Measurements from ENCODE around the gene CMSS1.

DNA sequence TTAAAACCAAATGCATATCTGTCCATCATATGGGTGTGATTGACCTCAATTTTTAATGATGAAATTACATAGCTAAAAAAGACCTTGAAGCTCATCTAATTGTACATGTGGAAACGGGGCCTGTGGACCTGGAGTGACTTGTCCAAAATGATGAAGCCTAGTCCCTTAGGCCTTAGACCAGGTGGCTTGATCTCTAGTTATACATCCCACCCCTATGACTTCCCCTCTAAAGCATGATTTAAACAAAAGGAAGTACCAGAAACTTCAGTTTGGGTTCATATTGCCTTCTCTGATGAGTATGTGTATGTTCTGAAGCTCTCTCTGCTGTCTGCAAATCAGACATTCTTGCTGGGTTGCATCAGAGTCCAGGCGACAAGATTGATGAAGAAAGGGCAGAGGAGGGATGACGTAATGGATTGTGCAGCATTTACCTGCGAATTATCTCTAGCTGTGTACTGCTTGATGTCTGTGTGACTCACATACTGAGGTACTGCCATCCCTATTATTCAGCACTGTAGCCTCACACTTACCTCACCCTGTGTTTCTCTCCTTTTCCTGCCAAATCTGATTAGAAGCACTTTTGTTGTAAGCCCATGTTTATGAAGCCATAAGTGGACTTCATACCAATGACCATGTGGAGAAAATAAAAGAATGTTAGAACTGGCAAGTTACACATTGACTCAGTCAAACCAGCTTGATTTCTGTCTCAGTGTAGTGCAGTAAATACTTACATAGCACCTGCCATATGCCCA, 185.1 kb downstream of the CMSS1 start:
- TF ChIP-seq, protein P1, sequence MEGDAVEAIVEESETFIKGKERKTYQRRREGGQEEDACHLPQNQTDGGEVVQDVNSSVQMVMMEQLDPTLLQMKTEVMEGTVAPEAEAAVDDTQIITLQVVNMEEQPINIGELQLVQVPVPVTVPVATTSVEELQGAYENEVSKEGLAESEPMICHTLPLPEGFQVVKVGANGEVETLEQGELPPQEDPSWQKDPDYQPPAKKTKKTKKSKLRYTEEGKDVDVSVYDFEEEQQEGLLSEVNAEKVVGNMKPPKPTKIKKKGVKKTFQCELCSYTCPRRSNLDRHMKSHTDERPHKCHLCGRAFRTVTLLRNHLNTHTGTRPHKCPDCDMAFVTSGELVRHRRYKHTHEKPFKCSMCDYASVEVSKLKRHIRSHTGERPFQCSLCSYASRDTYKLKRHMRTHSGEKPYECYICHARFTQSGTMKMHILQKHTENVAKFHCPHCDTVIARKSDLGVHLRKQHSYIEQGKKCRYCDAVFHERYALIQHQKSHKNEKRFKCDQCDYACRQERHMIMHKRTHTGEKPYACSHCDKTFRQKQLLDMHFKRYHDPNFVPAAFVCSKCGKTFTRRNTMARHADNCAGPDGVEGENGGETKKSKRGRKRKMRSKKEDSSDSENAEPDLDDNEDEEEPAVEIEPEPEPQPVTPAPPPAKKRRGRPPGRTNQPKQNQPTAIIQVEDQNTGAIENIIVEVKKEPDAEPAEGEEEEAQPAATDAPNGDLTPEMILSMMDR (IDR thresholded peaks at IDR 0.05; ENCODE audit: low read length), result no peak
- no peak for TF ChIP-seq EZH2 (IDR thresholded peaks at IDR 0.05; ENCODE audit: borderline replicate concordance, low read length)

All from OCI-LY1 (cell line).